ENCODE measurements around the gene TTC4.
A peak's percentile ranks its signal among the peaks of the same experiment; 100 is the strongest.

Gene TTC4

DNA sequence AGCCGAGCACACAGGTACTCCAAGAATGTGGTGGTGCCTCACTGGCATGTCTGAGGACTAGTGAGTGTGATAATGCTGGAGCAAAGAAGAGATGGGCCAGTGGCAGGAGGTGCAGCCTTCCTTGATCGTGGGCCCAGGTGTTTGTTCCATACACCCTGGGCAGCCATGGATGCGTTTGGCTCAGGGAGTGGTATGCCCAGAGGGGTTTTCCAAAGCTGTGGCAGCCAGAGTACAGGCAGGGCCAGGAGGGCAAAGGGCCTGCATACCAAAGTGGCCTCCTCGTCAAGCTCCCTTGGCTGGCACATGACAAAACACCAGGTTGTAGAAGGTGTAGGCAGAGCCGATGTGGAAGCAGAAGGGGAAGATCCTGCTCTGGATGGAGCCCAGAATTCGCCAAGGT lies 29.6 kb downstream of the TTC4 start:
- Histone ChIP-seq H3K27ac (ENCODE audit: low read depth, low read length) (no peak overlapping the region), H3K36me3 (ENCODE audit: control insufficient read depth in 1 of 2, insufficient read depth in 2 of 2, low read length in 2 of 2) (peaks cover 10 to 30% of the 10 kb centered on the region in 2 donors), H3K9ac (ENCODE audit: low read depth in 1 of 2, low read length in 2 of 2) (no peak overlapping the region), H3K27me3 (ENCODE audit: control insufficient read depth in 1 of 2, insufficient read depth in 2 of 2, low read length in 2 of 2) (no peaks in the 10 kb centered on the region), H3K9me3 (ENCODE audit: control insufficient read depth in 1 of 2, low read length in 2 of 2) (no peaks in the 10 kb centered on the region), H3K4me3 (ENCODE audit: low read depth in 1 of 2, low read length in 2 of 2) (no peak overlapping the region), H3K4me1 (ENCODE audit: control insufficient read depth in 1 of 2, insufficient read depth in 2 of 2, low read length in 2 of 2) (no peaks in the 10 kb centered on the region)

DNA sequence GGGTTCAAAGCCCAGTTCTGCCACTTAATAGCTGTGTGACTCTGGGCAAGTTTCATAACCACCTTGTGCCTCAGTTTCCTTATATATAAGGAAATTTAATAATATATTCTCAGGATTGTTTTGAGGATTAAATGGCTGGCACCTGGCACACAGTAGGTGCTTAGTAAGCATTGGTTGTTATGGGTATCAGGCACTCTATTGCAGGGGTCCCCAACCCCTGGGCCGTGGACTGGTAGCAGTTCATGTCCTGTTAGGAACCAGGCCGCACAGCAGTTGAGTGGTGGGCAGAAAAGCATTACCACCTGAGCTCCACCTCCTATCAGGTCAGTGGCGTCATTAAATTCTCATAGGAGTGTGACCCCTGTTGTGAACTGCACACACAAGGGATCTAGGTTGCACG lies 30.2 kb downstream of the TTC4 start:
- Histone ChIP-seq H3K4me3 (ENCODE audit: low read depth in 1 of 2, low read length in 2 of 2) (no peak overlapping the region), H3K36me3 (ENCODE audit: control insufficient read depth in 1 of 2, insufficient read depth in 2 of 2, low read length in 2 of 2) (peaks cover 10 to 24% of the 10 kb centered on the region in 2 donors), H3K4me1 (ENCODE audit: control insufficient read depth in 1 of 2, insufficient read depth in 2 of 2, low read length in 2 of 2) (no peaks in the 10 kb centered on the region), H3K9me3 (ENCODE audit: control insufficient read depth in 1 of 2, low read length in 2 of 2) (no peaks in the 10 kb centered on the region), H3K27me3 (ENCODE audit: control insufficient read depth in 1 of 2, insufficient read depth in 2 of 2, low read length in 2 of 2) (no peaks in the 10 kb centered on the region), H3K27ac (ENCODE audit: low read depth, low read length) (no peak overlapping the region), H3K9ac (ENCODE audit: low read depth in 1 of 2, low read length in 2 of 2) (no peak overlapping the region)

DNA sequence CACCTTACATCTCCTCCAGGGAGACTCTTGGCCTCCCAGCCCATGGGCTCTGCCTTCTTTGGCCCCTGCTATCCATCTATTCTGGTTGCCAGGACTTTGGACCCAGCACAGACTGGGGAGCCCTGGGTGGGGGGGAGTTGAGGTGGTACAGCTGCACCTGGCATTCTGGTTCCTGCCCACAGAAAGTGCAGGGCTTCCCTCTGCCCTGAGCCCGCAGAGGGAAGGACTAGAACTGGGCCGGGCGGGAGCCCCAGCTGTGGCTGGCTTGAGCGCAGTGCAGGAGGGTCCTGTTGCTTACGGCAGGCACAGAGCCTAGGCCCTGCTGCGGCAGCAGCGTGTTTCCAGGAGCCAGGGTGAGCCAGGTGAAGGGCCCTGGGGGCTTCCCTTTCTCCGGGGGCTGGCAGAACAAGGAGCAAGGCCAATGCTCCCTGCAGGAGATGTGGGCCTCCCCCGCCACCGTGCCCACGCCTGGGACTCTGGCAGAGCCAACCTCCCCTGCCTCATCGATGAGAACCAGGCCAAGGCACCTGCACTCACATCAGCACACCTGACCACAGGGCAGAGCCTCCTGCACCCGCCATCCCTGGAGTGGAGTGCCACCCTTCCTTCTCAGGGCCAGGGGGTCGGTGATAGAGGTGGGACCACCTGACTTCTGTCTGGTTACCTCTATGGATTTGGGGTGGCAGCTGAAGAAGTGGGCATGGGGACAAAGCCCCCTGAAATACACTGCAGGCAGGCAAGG lies 32.6 kb downstream of the TTC4 start:
- Histone ChIP-seq H3K4me1 (ENCODE audit: control insufficient read depth in 1 of 2, insufficient read depth in 2 of 2, low read length in 2 of 2) (no peaks in the 10 kb centered on the region), H3K4me3 (ENCODE audit: low read depth in 1 of 2, low read length in 2 of 2) (no peak overlapping the region), H3K36me3 (ENCODE audit: control insufficient read depth in 1 of 2, insufficient read depth in 2 of 2, low read length in 2 of 2) (peaks cover 3 to 6% of the 10 kb centered on the region in 2 donors), H3K9me3 (ENCODE audit: control insufficient read depth in 1 of 2, low read length in 2 of 2) (no peaks in the 10 kb centered on the region), H3K27me3 (ENCODE audit: control insufficient read depth in 1 of 2, insufficient read depth in 2 of 2, low read length in 2 of 2) (no peaks in the 10 kb centered on the region), H3K27ac (ENCODE audit: low read depth, low read length) (no peak overlapping the region), H3K9ac (ENCODE audit: low read depth in 1 of 2, low read length in 2 of 2) (no peak overlapping the region)

DNA sequence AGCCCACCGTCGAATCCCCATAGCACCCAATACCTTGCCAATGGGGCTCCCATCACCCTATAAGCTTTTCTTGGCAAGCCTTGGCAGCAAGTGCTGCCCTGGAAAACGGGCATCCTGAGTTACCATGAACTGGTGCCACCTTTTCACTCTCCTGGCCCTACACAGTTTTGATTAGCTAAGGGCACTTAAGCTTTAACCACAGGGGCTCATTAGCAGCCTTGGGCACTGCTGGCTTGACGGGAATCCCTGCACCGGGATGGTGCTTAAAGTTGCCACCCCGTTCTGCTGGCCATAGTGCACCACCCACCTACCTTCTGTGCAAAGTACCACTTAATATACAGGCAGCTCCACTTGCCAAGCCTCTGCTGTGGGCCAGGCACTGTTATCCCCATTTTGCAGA lies 34.9 kb downstream of the TTC4 start:
- Histone ChIP-seq H3K9ac (ENCODE audit: low read depth in 1 of 2, low read length in 2 of 2) (no peak overlapping the region), H3K9me3 (ENCODE audit: control insufficient read depth in 1 of 2, low read length in 2 of 2) (no peaks in the 10 kb centered on the region), H3K27me3 (ENCODE audit: control insufficient read depth in 1 of 2, insufficient read depth in 2 of 2, low read length in 2 of 2) (no peaks in the 10 kb centered on the region), H3K4me3 (ENCODE audit: low read depth in 1 of 2, low read length in 2 of 2) (no peak overlapping the region), H3K27ac (ENCODE audit: low read depth, low read length) (no peak overlapping the region), H3K36me3 (ENCODE audit: control insufficient read depth in 1 of 2, insufficient read depth in 2 of 2, low read length in 2 of 2) (no peaks in the 10 kb centered on the region), H3K4me1 (ENCODE audit: control insufficient read depth in 1 of 2, insufficient read depth in 2 of 2, low read length in 2 of 2) (no peaks in the 10 kb centered on the region)

DNA sequence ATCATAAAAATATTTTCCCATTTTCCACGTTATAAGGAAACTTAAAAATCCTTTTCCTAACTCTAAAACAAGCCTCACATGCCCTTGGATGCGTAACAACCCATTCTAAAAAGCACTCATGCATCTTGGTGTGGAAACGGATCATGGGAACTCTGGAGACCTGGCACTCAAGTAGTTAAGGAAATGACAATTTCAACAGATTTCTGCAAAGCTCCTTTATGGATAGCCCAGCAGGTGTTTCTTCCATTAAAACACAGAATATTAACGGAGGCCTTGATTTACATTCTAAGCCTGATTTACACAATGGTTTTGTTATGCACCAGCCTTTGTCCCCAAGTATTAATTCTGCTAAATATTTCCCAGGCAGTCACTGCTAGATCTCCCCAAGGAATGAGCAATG lies 35.8 kb downstream of the TTC4 start:
- H3K9ac ChIP-seq (ENCODE audit: low read depth in 1 of 2, low read length in 2 of 2), result no peak overlapping the region
- H3K36me3 ChIP-seq (ENCODE audit: control insufficient read depth in 1 of 2, insufficient read depth in 2 of 2, low read length in 2 of 2), result no peaks in the 10 kb centered on the region
- H3K27ac ChIP-seq (ENCODE audit: low read depth, low read length), result no peak overlapping the region
- no peaks in the 10 kb centered on the region for H3K27me3 ChIP-seq (ENCODE audit: control insufficient read depth in 1 of 2, insufficient read depth in 2 of 2, low read length in 2 of 2)
- no peaks in the 10 kb centered on the region for H3K9me3 ChIP-seq (ENCODE audit: control insufficient read depth in 1 of 2, low read length in 2 of 2)
- no peaks in the 10 kb centered on the region for H3K4me1 ChIP-seq (ENCODE audit: control insufficient read depth in 1 of 2, insufficient read depth in 2 of 2, low read length in 2 of 2)
- no peak overlapping the region for H3K4me3 ChIP-seq (ENCODE audit: low read depth in 1 of 2, low read length in 2 of 2)

DNA sequence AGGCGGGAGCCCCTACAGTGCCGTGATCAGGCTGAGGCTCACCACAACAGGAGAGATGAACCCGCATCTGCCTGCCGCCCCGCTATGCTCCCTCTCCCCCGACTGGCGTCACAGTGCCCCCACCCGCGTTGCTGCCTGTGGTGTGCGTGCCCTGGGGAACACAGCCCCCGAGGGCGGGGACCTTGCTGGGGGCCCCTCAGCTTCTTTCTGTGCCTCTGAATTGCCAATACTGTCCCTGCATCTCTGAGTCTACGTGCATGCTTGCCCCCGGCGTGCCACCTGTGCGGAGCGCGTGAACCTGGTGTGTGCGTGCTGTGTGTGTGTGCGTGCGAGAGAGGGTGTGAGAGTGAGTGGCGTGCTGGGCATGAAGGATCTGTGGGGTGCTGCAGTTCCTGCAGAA lies 38.4 kb downstream of the TTC4 start:
- Histone ChIP-seq H3K27ac (ENCODE audit: low read depth, low read length) (no peak overlapping the region), H3K9me3 (ENCODE audit: control insufficient read depth in 1 of 2, low read length in 2 of 2) (no peaks in the 10 kb centered on the region), H3K4me3 (ENCODE audit: low read depth in 1 of 2, low read length in 2 of 2) (no peak overlapping the region), H3K36me3 (ENCODE audit: control insufficient read depth in 1 of 2, insufficient read depth in 2 of 2, low read length in 2 of 2) (peaks cover 11 to 18% of the 10 kb centered on the region in 2 donors), H3K27me3 (ENCODE audit: control insufficient read depth in 1 of 2, insufficient read depth in 2 of 2, low read length in 2 of 2) (no peaks in the 10 kb centered on the region), H3K4me1 (ENCODE audit: control insufficient read depth in 1 of 2, insufficient read depth in 2 of 2, low read length in 2 of 2) (no peaks in the 10 kb centered on the region), H3K9ac (ENCODE audit: low read depth in 1 of 2, low read length in 2 of 2) (no peak overlapping the region)

DNA sequence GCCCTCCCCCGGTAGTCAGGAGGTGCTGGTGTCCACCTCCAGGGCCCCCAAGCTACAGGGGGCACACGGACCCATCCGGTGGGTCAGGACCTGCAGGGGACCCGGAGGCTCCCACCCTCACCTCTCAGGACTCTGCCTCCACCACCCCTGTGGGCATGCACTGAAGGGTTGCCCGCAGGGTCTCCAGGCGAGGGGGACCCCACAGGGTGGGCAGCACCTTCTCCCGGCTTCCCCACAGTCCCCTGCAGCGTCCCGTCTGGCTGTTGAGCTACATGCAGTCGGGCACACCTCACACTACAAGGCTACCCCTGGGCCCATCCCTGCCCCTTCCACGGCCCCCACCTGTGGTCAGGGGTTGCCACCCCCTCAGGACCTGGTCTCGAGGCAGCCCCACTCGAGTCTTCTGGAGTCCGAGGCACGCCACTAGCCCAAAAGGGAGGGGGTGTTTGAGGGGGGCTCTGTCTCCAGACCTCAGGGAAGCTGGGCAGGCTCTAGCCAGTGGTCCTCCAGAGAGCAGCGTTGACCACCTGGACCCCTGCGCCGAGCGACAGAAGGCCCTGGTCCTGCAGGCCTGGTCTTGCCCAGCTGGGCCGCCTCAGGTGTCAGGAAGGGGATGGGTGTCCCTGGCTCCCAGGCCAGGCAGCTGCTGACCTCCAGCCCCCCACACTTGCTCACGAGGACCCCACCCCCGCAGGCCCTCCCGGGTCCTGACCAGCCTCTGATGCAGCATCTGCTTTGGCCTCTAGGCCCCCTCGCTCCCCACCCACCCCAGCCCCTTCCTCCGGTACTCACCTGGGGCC lies 39.0 kb downstream of the TTC4 start:
- no peak overlapping the region for H3K27ac ChIP-seq (ENCODE audit: low read depth, low read length)
- H3K9me3 ChIP-seq (ENCODE audit: control insufficient read depth in 1 of 2, low read length in 2 of 2), result no peaks in the 10 kb centered on the region
- no peak overlapping the region for H3K9ac ChIP-seq (ENCODE audit: low read depth in 1 of 2, low read length in 2 of 2)
- no peak overlapping the region for H3K4me3 ChIP-seq (ENCODE audit: low read depth in 1 of 2, low read length in 2 of 2)
- peaks cover 11 to 18% of the 10 kb centered on the region in 2 donors for H3K36me3 ChIP-seq (ENCODE audit: control insufficient read depth in 1 of 2, insufficient read depth in 2 of 2, low read length in 2 of 2)
- no peaks in the 10 kb centered on the region for H3K4me1 ChIP-seq (ENCODE audit: control insufficient read depth in 1 of 2, insufficient read depth in 2 of 2, low read length in 2 of 2)
- no peaks in the 10 kb centered on the region for H3K27me3 ChIP-seq (ENCODE audit: control insufficient read depth in 1 of 2, insufficient read depth in 2 of 2, low read length in 2 of 2)

DNA sequence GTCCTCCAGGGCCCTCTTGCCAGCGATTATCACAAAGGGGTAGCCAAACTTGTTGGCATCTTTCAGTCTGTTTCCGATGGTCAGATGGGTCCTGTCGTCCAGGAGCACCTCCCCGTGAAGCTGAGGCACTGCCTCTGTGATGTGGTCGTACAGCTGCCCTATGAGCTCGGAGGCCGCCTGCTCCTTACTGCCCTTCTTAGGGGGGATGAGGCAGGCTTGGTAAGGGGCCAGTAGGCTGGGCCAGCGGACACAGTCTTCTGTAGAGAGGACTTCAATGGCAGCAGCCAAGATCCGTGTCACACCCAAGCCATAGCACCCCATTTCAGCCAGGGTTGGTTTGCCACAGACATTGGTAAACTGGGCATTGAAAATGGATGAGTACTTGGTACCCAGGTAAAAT lies 42.2 kb downstream of the TTC4 start:
- H3K4me3 ChIP-seq (ENCODE audit: low read depth in 1 of 2, low read length in 2 of 2), result no peak overlapping the region
- H3K9me3 ChIP-seq (ENCODE audit: control insufficient read depth in 1 of 2, low read length in 2 of 2), result no peaks in the 10 kb centered on the region
- peaks cover 11 to 18% of the 10 kb centered on the region in 2 donors for H3K36me3 ChIP-seq (ENCODE audit: control insufficient read depth in 1 of 2, insufficient read depth in 2 of 2, low read length in 2 of 2)
- H3K9ac ChIP-seq (ENCODE audit: low read depth in 1 of 2, low read length in 2 of 2), result no peak overlapping the region
- peaks cover 0 to 2% of the 10 kb centered on the region in 2 donors for H3K4me1 ChIP-seq (ENCODE audit: control insufficient read depth in 1 of 2, insufficient read depth in 2 of 2, low read length in 2 of 2)
- no peaks in the 10 kb centered on the region for H3K27me3 ChIP-seq (ENCODE audit: control insufficient read depth in 1 of 2, insufficient read depth in 2 of 2, low read length in 2 of 2)
- H3K27ac ChIP-seq (ENCODE audit: low read depth, low read length), result no peak overlapping the region

DNA sequence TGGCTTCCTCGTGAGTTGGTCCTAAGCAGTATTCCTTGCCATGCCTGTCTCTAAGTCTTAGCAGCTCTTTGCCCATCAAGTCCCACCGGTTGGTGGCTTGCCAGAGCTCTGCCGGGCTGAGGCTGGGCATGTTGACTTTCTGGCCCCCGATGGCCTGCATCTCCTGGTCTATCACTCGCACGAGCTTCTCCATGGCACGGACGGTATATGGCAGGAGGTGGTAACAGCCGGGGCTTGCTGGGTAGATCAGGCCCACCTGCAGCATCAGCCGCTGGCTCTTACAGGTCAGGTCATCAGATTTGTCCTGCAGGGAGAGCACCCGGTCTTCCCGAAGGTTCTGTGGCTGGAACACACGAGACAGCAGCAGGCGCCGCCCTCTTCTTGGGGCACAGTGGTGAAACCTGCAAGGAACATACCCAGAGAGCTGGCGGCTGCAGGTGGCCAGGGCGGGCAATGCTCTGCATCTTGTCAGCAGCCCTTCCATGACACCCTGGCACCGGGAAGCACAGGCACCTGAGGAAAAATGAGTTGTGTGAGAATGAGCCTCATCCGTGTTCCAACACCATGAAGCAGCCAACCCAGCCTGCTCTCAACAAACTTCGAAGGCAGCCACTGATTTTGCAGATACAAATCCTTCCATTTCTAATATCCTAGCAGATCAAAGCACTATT lies 43.2 kb downstream of the TTC4 start:
- H3K9me3 ChIP-seq (ENCODE audit: control insufficient read depth in 1 of 2, low read length in 2 of 2), result no peaks in the 10 kb centered on the region
- H3K36me3 ChIP-seq (ENCODE audit: control insufficient read depth in 1 of 2, insufficient read depth in 2 of 2, low read length in 2 of 2), result peaks cover 11 to 18% of the 10 kb centered on the region in 2 donors
- no peak overlapping the region for H3K9ac ChIP-seq (ENCODE audit: low read depth in 1 of 2, low read length in 2 of 2)
- no peak overlapping the region for H3K4me3 ChIP-seq (ENCODE audit: low read depth in 1 of 2, low read length in 2 of 2)
- H3K27me3 ChIP-seq (ENCODE audit: control insufficient read depth in 1 of 2, insufficient read depth in 2 of 2, low read length in 2 of 2), result no peaks in the 10 kb centered on the region
- H3K4me1 ChIP-seq (ENCODE audit: control insufficient read depth in 1 of 2, insufficient read depth in 2 of 2, low read length in 2 of 2), result peaks cover 6 to 10% of the 10 kb centered on the region in 2 donors
- H3K27ac ChIP-seq (ENCODE audit: low read depth, low read length), result no peak overlapping the region

DNA sequence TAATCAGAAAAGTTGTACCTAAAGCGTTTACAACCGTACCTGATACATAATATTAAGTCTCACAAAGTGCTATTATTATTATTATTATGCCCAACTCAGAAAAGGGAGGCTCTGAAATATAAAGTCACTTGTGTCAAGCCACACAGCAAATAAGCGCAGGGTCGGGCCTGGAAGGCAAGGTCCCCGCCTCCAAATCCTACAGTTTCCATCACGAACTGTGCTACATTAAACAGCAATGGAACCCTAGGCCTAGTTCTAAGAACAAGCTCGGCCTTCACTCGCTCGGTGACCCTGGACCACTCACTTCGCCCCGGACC lies 48.1 kb downstream of the TTC4 start:
- Histone ChIP-seq H3K4me1 (ENCODE audit: control insufficient read depth in 1 of 2, insufficient read depth in 2 of 2, low read length in 2 of 2) (peaks cover 9 to 10% of the 10 kb centered on the region in 2 donors), H3K27ac (ENCODE audit: low read depth, low read length) (peak overlapping the region; percentile 47), H3K4me3 (ENCODE audit: low read depth in 1 of 2, low read length in 2 of 2) (peak overlapping the region; percentile 91 to 100), H3K9ac (ENCODE audit: low read depth in 1 of 2, low read length in 2 of 2) (peak overlapping the region; percentile 71 to 89), H3K27me3 (ENCODE audit: control insufficient read depth in 1 of 2, insufficient read depth in 2 of 2, low read length in 2 of 2) (no peaks in the 10 kb centered on the region), H3K9me3 (ENCODE audit: control insufficient read depth in 1 of 2, low read length in 2 of 2) (no peaks in the 10 kb centered on the region), H3K36me3 (ENCODE audit: control insufficient read depth in 1 of 2, insufficient read depth in 2 of 2, low read length in 2 of 2) (peaks cover 0 to 1% of the 10 kb centered on the region in 2 donors)
